Keratinocyte (primary cell): Measurements from ENCODE around the gene RTKN. TPM values are rescaled to one million over a fixed set of nuclear protein-coding genes. Genes with fewer than 3 reads are reported as not detected.
"Not testable (repeated sequence)": the region's sequence is repeated elsewhere in the genome, so short reads cannot be mapped to it uniquely, and the experiment has no call there.

Source experiments
- DNase-seq: peaks from one replicate; pipeline ENCODE4 v3.0.0-alpha.2; 2011; ENCODE audit warnings: low read depth, missing footprints, low spot score
- FAIRE-seq: peaks from 2 replicates; lab custom pipeline; 2011; peaks lifted over from hg19 to GRCh38; lab: Jason Lieb, UNC
- H2AFZ ChIP-seq: 2 replicates; pipeline ENCODE4 v1.6.0; 2012; ENCODE audit warnings: low read length, control low read depth, inconsistent platforms; ENCODE audit not compliant: control insufficient read depth
- H3K27ac ChIP-seq: 2 replicates; pipeline ENCODE4 v1.5.1; 2011; ENCODE audit warnings: low read length; ENCODE audit not compliant: control insufficient read depth, insufficient read depth
- H3K27me3 ChIP-seq: 3 replicates; pipeline ENCODE4 v1.6.0; 2011; ENCODE audit warnings: low read length; ENCODE audit not compliant: control insufficient read depth, insufficient read depth; ENCODE audit errors: extremely low read depth
- H3K36me3 ChIP-seq, 2 experiments: 2 replicates in 1 of 2; 3 replicates in 1 of 2; pipeline ENCODE4 v1.5.1; 2011; ENCODE audit warnings: low read length in 2 of 2, mild to moderate bottlenecking in 1 of 2; ENCODE audit not compliant: control insufficient read depth in 2 of 2, insufficient read depth in 2 of 2; ENCODE audit errors: extremely low read depth in 1 of 2
- H3K4me1 ChIP-seq: 3 replicates; pipeline ENCODE4 v1.5.1; 2011; ENCODE audit warnings: low read length; ENCODE audit not compliant: control insufficient read depth, insufficient read depth; ENCODE audit errors: extremely low read depth
- H3K4me2 ChIP-seq: 3 replicates; pipeline ENCODE4 v1.6.0; 2011; ENCODE audit warnings: low read depth, low read length; ENCODE audit not compliant: control insufficient read depth, insufficient read depth; ENCODE audit errors: extremely low read depth
- H3K4me3 ChIP-seq, 3 experiments: fragments of 200-600 bp in 1 of 3; sonication (generic) in 1 of 3; 2 replicates in 2 of 3; 3 replicates in 1 of 3; pipeline ENCODE4 v1.5.1; 2011 to 2016; ENCODE audit warnings: low read length in 3 of 3, mild to moderate bottlenecking in 3 of 3, control low read depth in 2 of 3, inconsistent platforms in 1 of 3, low read depth in 1 of 3, mixed read lengths in 1 of 3, mixed run types in 1 of 3, moderate library complexity in 1 of 3; ENCODE audit not compliant: control insufficient read depth in 2 of 3, insufficient read depth in 2 of 3; ENCODE audit errors: extremely low read depth in 1 of 3
- H3K79me2 ChIP-seq: 2 replicates; pipeline ENCODE4 v1.6.0; 2012; ENCODE audit warnings: low read length; ENCODE audit not compliant: control insufficient read depth, insufficient read depth
- H3K9ac ChIP-seq: 3 replicates; pipeline ENCODE4 v1.6.0; 2011; ENCODE audit warnings: low read length; ENCODE audit not compliant: control insufficient read depth, insufficient read depth; ENCODE audit errors: extremely low read depth
- H3K9me1 ChIP-seq: 3 replicates; pipeline ENCODE4 v1.6.0; 2011; ENCODE audit warnings: low read length; ENCODE audit not compliant: control insufficient read depth, insufficient read depth; ENCODE audit errors: extremely low read depth
- H3K9me3 ChIP-seq: 2 replicates; pipeline ENCODE4 v1.5.1; 2012; ENCODE audit warnings: low read depth, low read length; ENCODE audit not compliant: control insufficient read depth
- H4K20me1 ChIP-seq: 3 replicates; pipeline ENCODE4 v1.6.0; 2011; ENCODE audit warnings: low read length; ENCODE audit not compliant: control insufficient read depth, insufficient read depth; ENCODE audit errors: extremely low read depth
- EZH2 ChIP-seq: IDR thresholded peaks from one replicate; pipeline ENCODE4 v1.6.1; 2012; ENCODE audit warnings: inconsistent platforms, mild to moderate bottlenecking, low read length, moderate library complexity
- dilution Hi-C: fragments of 300-500 bp; cut with MboI; formaldehyde crosslinking; loops from one replicate; pipeline ENCODE4 v1.7.0; 2020; ENCODE audit warnings: low sequenced_read_pairs; ENCODE audit not compliant: extremely low pct_ligation_motif_present
- polyA plus RNA-seq, 5 experiments: library from polyadenylated mRNA; depleted of rRNA in 3 of 5; stranded (reverse) in 3 of 5; stranded (forward) in 1 of 5; unstranded in 1 of 5; fragments of >200 nt; gene quantifications; 1 replicate in 1 of 5; 2 replicates in 3 of 5; 3 replicates in 1 of 5; pipeline versions ENCODE4 v1.2.1 to v1.2.3, GENCODE V29; 2011 to 2012; ENCODE audit warnings: missing spikeins in 2 of 5, low read depth in 1 of 5, low replicate concordance in 1 of 5
- TF ChIP-seq, protein P1 (sequence below), 3 experiments: IDR thresholded peaks in 1 of 3; conservative IDR thresholded peaks in 1 of 3; optimal IDR thresholded peaks in 1 of 3; 2 replicates in 2 of 3; 3 replicates in 1 of 3; pipeline versions ENCODE3 to v1.5.1; 2011; ENCODE audit warnings: low read length in 3 of 3, mild to moderate bottlenecking in 3 of 3, moderate library complexity in 2 of 3, control low read depth in 1 of 3, inconsistent platforms in 1 of 3; ENCODE audit not compliant: insufficient read depth in 2 of 3; ENCODE audit errors: extremely low read depth in 1 of 3

Gene RTKN
- polyA plus RNA-seq, 1 donor (not counting 4 experiments of a cell fraction or from before 2014, with no cell fraction given), result 110 TPM

DNA sequence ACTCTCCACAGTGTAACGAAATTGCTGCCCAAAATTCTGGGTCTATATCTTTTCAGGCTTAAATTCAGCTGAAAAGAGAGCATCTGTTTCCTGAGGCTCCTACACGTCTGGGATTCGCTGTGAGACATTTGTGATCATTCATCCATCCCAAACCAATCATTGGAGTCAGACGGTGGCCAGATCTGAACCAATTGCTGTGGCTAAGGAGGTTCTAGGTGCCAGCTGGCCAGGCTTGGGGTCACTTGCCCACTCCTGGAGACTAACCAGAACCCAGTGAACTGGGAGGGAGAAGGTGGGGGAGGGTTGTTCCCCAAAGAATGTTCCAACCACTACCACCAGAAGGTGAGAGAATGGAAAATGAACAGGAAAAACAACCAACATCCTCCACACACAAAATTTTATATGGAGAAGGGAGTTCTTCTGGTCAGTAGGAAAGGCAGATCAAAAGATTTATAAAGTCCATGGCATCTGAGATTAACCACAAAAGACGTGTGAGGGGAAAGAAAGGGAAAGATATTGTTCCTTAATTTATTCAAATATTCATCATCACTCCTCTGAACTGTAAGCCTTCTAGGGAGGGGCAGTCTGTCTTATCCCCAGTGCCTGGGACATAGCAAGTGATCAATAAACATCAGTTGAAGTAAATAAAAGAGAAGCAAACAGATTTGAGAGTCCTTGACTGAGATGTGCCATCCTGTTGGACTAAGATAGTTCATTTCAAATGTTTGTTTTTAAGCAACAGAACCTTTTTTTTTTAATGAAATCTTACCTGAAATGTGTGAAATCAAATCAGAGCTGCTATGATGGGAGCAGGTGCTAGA is 3.0 kb upstream of the RTKN start:
- TF ChIP-seq EZH2, result no peak
- TF ChIP-seq, protein P1, sequence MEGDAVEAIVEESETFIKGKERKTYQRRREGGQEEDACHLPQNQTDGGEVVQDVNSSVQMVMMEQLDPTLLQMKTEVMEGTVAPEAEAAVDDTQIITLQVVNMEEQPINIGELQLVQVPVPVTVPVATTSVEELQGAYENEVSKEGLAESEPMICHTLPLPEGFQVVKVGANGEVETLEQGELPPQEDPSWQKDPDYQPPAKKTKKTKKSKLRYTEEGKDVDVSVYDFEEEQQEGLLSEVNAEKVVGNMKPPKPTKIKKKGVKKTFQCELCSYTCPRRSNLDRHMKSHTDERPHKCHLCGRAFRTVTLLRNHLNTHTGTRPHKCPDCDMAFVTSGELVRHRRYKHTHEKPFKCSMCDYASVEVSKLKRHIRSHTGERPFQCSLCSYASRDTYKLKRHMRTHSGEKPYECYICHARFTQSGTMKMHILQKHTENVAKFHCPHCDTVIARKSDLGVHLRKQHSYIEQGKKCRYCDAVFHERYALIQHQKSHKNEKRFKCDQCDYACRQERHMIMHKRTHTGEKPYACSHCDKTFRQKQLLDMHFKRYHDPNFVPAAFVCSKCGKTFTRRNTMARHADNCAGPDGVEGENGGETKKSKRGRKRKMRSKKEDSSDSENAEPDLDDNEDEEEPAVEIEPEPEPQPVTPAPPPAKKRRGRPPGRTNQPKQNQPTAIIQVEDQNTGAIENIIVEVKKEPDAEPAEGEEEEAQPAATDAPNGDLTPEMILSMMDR (optimal IDR thresholded peaks at IDR 0.05 in 1 of 3, IDR thresholded peaks at IDR 0.05 in 1 of 3, conservative IDR thresholded peaks at IDR 0.05 in 1 of 3; ENCODE audit: extremely low read depth in 1 of 3, insufficient read depth in 2 of 3, low read length in 3 of 3), result no peak
- peaks cover 15% of the 10 kb centered on the region for H3K4me1 ChIP-seq
- no peak overlapping the region for H3K4me2 ChIP-seq
- H2AFZ ChIP-seq, result no peak overlapping the region
- no peaks in the 10 kb centered on the region for H3K36me3 ChIP-seq
- peaks cover 21% of the 10 kb centered on the region for H3K79me2 ChIP-seq
- no peak overlapping the region for H3K4me3 ChIP-seq
- DNase-seq (no peak), FAIRE-seq (no peak)
- H3K27ac ChIP-seq, result no peak overlapping the region
- H3K9me1 ChIP-seq, result no peaks in the 10 kb centered on the region
- no peak overlapping the region for H3K9ac ChIP-seq
- H3K9me3 ChIP-seq, result no peaks in the 10 kb centered on the region
- H4K20me1 ChIP-seq, result no peaks in the 10 kb centered on the region
- dilution Hi-C loops, result no loop called here
- no peaks in the 10 kb centered on the region for H3K27me3 ChIP-seq

DNA sequence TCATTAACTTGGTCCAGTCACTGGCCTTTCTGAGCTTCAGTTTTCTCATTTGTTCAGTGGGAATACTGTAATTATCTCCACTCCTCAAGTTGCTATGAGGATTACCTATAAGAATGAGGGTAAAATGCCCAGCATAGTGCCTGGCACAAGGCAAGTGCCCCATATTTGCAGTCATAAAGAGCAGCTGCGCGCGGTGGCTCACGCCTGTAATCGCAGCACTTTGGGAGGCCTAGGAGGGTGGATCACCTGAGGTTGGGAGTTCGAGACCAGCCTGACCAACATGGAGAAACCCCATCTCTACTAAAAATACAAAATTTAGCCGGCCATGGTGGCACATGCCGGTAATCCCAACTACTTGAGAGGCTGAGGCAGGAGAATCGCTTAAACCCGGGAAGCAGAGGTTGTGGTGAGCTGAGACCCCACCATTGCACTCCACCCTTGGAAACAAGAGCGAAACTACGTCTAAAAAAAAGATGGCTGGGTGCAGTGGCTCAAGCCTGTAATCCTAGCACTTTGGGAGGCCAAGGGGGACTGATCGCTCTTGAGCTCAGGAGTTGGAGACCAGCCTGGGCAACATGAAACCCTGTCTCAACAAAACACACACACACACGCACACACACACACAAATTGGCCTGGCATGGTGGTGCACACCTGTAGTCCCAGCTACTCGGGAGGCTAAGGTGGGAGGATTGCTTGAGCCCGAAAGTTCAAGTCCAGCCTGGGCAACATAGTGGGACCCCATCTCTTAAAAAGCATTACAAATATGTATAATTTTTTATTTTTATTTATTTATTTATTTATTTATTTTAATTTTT is 953 bp upstream of the RTKN start:
- H3K36me3 ChIP-seq, result peaks cover 8 to 15% of the 10 kb centered on the region in 2 experiments
- peak; percentile 53 for FAIRE-seq
- peaks cover 42% of the 10 kb centered on the region for H3K79me2 ChIP-seq
- peak overlapping the region; percentile 69 for H2AFZ ChIP-seq
- peak overlapping the region; percentile 98 for H3K9ac ChIP-seq
- peak overlapping the region; percentile 84 for H3K4me2 ChIP-seq
- dilution Hi-C loops, H3K27me3 ChIP-seq, H4K20me1 ChIP-seq, H3K9me1 ChIP-seq, H3K9me3 ChIP-seq, DNase-seq: not testable (repeated sequence)
- peaks cover 32% of the 10 kb centered on the region for H3K4me1 ChIP-seq
- peak overlapping the region; percentile 93 for H3K27ac ChIP-seq
- peak overlapping the region; percentile 74 to 98 (median 78) for H3K4me3 ChIP-seq
